H1 (cell line): Measurements from ENCODE around the gene GLDC. TPM values are rescaled to one million over a fixed set of nuclear protein-coding genes. Genes with fewer than 3 reads are reported as not detected.

Experiments
- CTCF ChIA-PET: fragments of 300-600 bp; sonication (Branson Sonifier 250); formaldehyde crosslinking; loops from one replicate; lab custom pipeline; 2021; ENCODE audit not compliant: partially characterized antibody; lab: Charles Lee
- POLR2A ChIA-PET: fragments of 300-600 bp; sonication (Branson Sonifier 250); formaldehyde crosslinking; loops from one replicate; lab custom pipeline; 2021; ENCODE audit warnings: inconsistent platforms; ENCODE audit not compliant: partially characterized antibody; lab: Charles Lee
- DNase-seq, 2 experiments: peaks; one replicate each; pipeline versions ENCODE4 v3.0.0 to v3.0.0-alpha.2; 2010 to 2022; ENCODE audit warnings: low spot score in 2 of 2, low read depth in 1 of 2, mixed read lengths in 1 of 2
- FAIRE-seq: peaks from 2 replicates; lab custom pipeline; 2011; peaks lifted over from hg19 to GRCh38; lab: Jason Lieb, UNC
- H2AFZ ChIP-seq: 2 replicates; pipeline ENCODE4 v1.8.1; 2012; ENCODE audit warnings: low read length, inconsistent platforms
- H2AK5ac ChIP-seq: 2 replicates; pipeline ENCODE4 v1.6.1; 2013; ENCODE audit warnings: low read depth, low read length
- H2BK120ac ChIP-seq: replicated peaks from 2 replicates; pipeline ENCODE3; 2013; ENCODE audit warnings: low read depth, low read length, inconsistent platforms
- H2BK12ac ChIP-seq: 2 replicates; pipeline ENCODE4 v1.6.1; 2013; ENCODE audit warnings: low read depth, low read length
- H2BK15ac ChIP-seq: 2 replicates; pipeline ENCODE4 v1.6.1; 2013; ENCODE audit warnings: low read length
- H2BK20ac ChIP-seq: 2 replicates; pipeline ENCODE4 v1.6.1; 2013; ENCODE audit warnings: low read length
- H2BK5ac ChIP-seq: 2 replicates; pipeline ENCODE4 v1.6.1; 2013; ENCODE audit warnings: low read depth, low read length
- H3K14ac ChIP-seq: 2 replicates; pipeline ENCODE4 v1.6.1; 2013; ENCODE audit warnings: inconsistent platforms; ENCODE audit not compliant: insufficient read length
- H3K18ac ChIP-seq: 2 replicates; pipeline ENCODE4 v1.6.1; 2013; ENCODE audit warnings: low read length; ENCODE audit errors: extremely low read depth
- H3K23ac ChIP-seq: 2 replicates; pipeline ENCODE4 v1.6.1; 2013; ENCODE audit warnings: inconsistent platforms; ENCODE audit not compliant: insufficient read length
- H3K23me2 ChIP-seq: 2 replicates; pipeline ENCODE4 v1.6.1; 2013; ENCODE audit warnings: low read depth, low read length
- H3K27ac ChIP-seq: 2 replicates; pipeline ENCODE4 v1.6.1; 2011; ENCODE audit warnings: low read depth, low read length, inconsistent platforms
- H3K27me3 ChIP-seq, 4 experiments: replicated peaks in 1 of 4; 1 replicate in 1 of 4; 2 replicates in 3 of 4; pipeline versions ENCODE4 v1.6.1 to v1.8.1; 2011 to 2013; ENCODE audit warnings: low read length in 3 of 4, mild to moderate bottlenecking in 3 of 4, inconsistent platforms in 2 of 4, mixed read lengths in 2 of 4, moderate library complexity in 1 of 4; ENCODE audit not compliant: control insufficient read depth in 3 of 4, insufficient read depth in 3 of 4; ENCODE audit errors: extremely low read depth in 1 of 4
- H3K36me3 ChIP-seq, 4 experiments: 2 replicates each; pipeline versions ENCODE4 v1.6.1 to v1.8.1; 2011 to 2013; ENCODE audit warnings: mild to moderate bottlenecking in 4 of 4, low read length in 3 of 4, moderate library complexity in 2 of 4, control low read depth in 1 of 4, inconsistent platforms in 1 of 4; ENCODE audit not compliant: insufficient read depth in 4 of 4, control insufficient read depth in 2 of 4
- H3K4ac ChIP-seq: replicated peaks from 2 replicates; pipeline ENCODE3; 2013; ENCODE audit warnings: low read length, low read depth, mixed read lengths, inconsistent platforms; ENCODE audit not compliant: insufficient read length
- H3K4me1 ChIP-seq, 4 experiments: replicated peaks in 1 of 4; 1 replicate in 1 of 4; 2 replicates in 3 of 4; pipeline versions ENCODE4 v1.6.1 to v1.8.1; 2011 to 2013; ENCODE audit warnings: low read length in 3 of 4, inconsistent platforms in 2 of 4, mixed read lengths in 1 of 4; ENCODE audit not compliant: insufficient read depth in 4 of 4, control insufficient read depth in 3 of 4
- H3K4me2 ChIP-seq, 2 experiments: 2 replicates each; pipeline versions ENCODE4 v1.6.1 to v1.8.1; 2011 to 2013; ENCODE audit warnings: low read depth in 2 of 2, low read length in 2 of 2, control low read depth in 1 of 2, inconsistent platforms in 1 of 2, mild to moderate bottlenecking in 1 of 2; ENCODE audit not compliant: insufficient read depth in 1 of 2
- H3K4me3 ChIP-seq, 4 experiments: fragments of 200-600, 300-600 bp in 1 of 4; sonication (generic), shearing (Covaris generic), sonication (Bioruptor Twin) in 1 of 4; 2 replicates each; pipeline versions ENCODE4 v1.5.1 to v1.8.1; 2011 to 2016; ENCODE audit warnings: low read length in 4 of 4, low read depth in 3 of 4, control low read depth in 2 of 4, inconsistent platforms in 2 of 4, mild to moderate bottlenecking in 2 of 4, mixed read lengths in 1 of 4, moderate library complexity in 1 of 4; ENCODE audit not compliant: insufficient read depth in 2 of 4; ENCODE audit errors: extremely low read depth in 1 of 4
- H3K56ac ChIP-seq: replicated peaks from 2 replicates; pipeline ENCODE3; 2013; ENCODE audit warnings: low read depth, mild to moderate bottlenecking, mixed read lengths, low read length, inconsistent platforms; ENCODE audit not compliant: insufficient read length
- H3K79me1 ChIP-seq: 2 replicates; pipeline ENCODE4 v1.6.1; 2013; ENCODE audit warnings: low read depth, low read length, control low read depth
- H3K79me2 ChIP-seq, 2 experiments: 2 replicates each; pipeline versions ENCODE4 v1.6.1 to v1.8.1; 2012 to 2013; ENCODE audit warnings: low read length in 2 of 2, mild to moderate bottlenecking in 2 of 2, inconsistent platforms in 1 of 2; ENCODE audit not compliant: insufficient read depth in 2 of 2, control insufficient read depth in 1 of 2
- H3K9ac ChIP-seq, 4 experiments: replicated peaks in 1 of 4; 1 replicate in 1 of 4; 2 replicates in 3 of 4; pipeline versions ENCODE4 v1.6.1 to v1.8.1; 2011 to 2013; ENCODE audit warnings: low read depth in 3 of 4, low read length in 3 of 4, control low read depth in 2 of 4, mild to moderate bottlenecking in 2 of 4, moderate library complexity in 2 of 4, inconsistent platforms in 1 of 4; ENCODE audit errors: extremely low read depth in 1 of 4
- H3K9me3 ChIP-seq, 2 experiments: 2 replicates each; pipeline versions ENCODE4 v1.6.1 to v1.8.1; 2012 to 2013; ENCODE audit warnings: mild to moderate bottlenecking in 2 of 2, moderate library complexity in 2 of 2, control low read depth in 1 of 2, inconsistent platforms in 1 of 2, low read depth in 1 of 2, low read length in 1 of 2, mixed read lengths in 1 of 2; ENCODE audit not compliant: insufficient read depth in 2 of 2
- H4K20me1 ChIP-seq, 2 experiments: replicated peaks in 1 of 2; 2 replicates each; pipeline versions ENCODE3 to v1.8.1; 2011 to 2013; ENCODE audit warnings: inconsistent platforms in 2 of 2, low read length in 2 of 2, mild to moderate bottlenecking in 1 of 2; ENCODE audit not compliant: insufficient read depth in 2 of 2, control insufficient read depth in 1 of 2
- H4K5ac ChIP-seq: 2 replicates; pipeline ENCODE4 v1.6.1; 2013; ENCODE audit warnings: low read length, low read depth, mixed read lengths, inconsistent platforms; ENCODE audit not compliant: insufficient read length
- H4K8ac ChIP-seq: 2 replicates; pipeline ENCODE4 v1.8.0; 2013; ENCODE audit warnings: mild to moderate bottlenecking, moderate library complexity, low read length, inconsistent platforms; ENCODE audit not compliant: insufficient read depth; ENCODE audit errors: extremely low read depth
- H4K91ac ChIP-seq: replicated peaks from 2 replicates; pipeline ENCODE3; 2013; ENCODE audit warnings: low read length, mixed read lengths, inconsistent platforms; ENCODE audit not compliant: insufficient read length
- BRCA1 ChIP-seq: IDR thresholded peaks from 2 replicates; pipeline ENCODE4 v1.6.1; 2012; ENCODE audit warnings: low read depth, low read length, improper control_type of control experiment
- CEBPB ChIP-seq: IDR thresholded peaks from 2 replicates; pipeline ENCODE4 v1.6.1; 2012; ENCODE audit warnings: low read depth, low read length
- CTBP2 ChIP-seq: IDR thresholded peaks from 2 replicates; pipeline ENCODE4 v1.7.0; 2011; ENCODE audit warnings: borderline replicate concordance, mild to moderate bottlenecking, moderate library complexity, mixed read lengths, low read length; ENCODE audit not compliant: insufficient read depth, insufficient read length
- FOSL1 ChIP-seq: IDR thresholded peaks from 2 replicates; pipeline ENCODE4 v1.6.1; 2011; ENCODE audit warnings: mild to moderate bottlenecking, low read depth, low read length, moderate library complexity; ENCODE audit not compliant: insufficient read depth
- HDAC6 ChIP-seq: IDR thresholded peaks from one replicate; pipeline ENCODE4 v1.7.1; 2012; ENCODE audit warnings: low read depth, mild to moderate bottlenecking, inconsistent platforms, low read length, moderate library complexity
- JUN ChIP-seq: IDR thresholded peaks from 2 replicates; pipeline ENCODE4 v1.6.1; 2011; ENCODE audit warnings: low read depth, mild to moderate bottlenecking, improper control_type of control experiment, low read length
- NRF1 ChIP-seq: IDR thresholded peaks from 2 replicates; pipeline ENCODE4 v1.6.1; 2011; ENCODE audit warnings: mild to moderate bottlenecking, low read depth, low read length, improper control_type of control experiment
- POLR2A ChIP-seq, 2 experiments: IDR thresholded peaks; 1 replicate in 1 of 2; 2 replicates in 1 of 2; pipeline ENCODE4 v1.6.1; 2011; ENCODE audit warnings: low read depth in 2 of 2, low read length in 2 of 2, mild to moderate bottlenecking in 2 of 2; ENCODE audit errors: control extremely low read depth in 1 of 2
- POU5F1 ChIP-seq: IDR thresholded peaks from 2 replicates; pipeline ENCODE4 v1.6.1; 2011; ENCODE audit warnings: low read depth, mild to moderate bottlenecking, low read length, moderate library complexity
- SIRT6 ChIP-seq: IDR thresholded peaks from one replicate; pipeline ENCODE4 v1.7.1; 2012; ENCODE audit warnings: low read length, inconsistent platforms
- TAF7 ChIP-seq: optimal IDR thresholded peaks from 2 replicates; pipeline ENCODE3; 2011; ENCODE audit warnings: low read depth, mild to moderate bottlenecking, inconsistent platforms, low read length, moderate library complexity, borderline replicate concordance
- TBP ChIP-seq: IDR thresholded peaks from 2 replicates; pipeline ENCODE4 v1.6.1; 2011; ENCODE audit warnings: low read depth, low read length, improper control_type of control experiment
- YY1 ChIP-seq: IDR thresholded peaks from 2 replicates; pipeline ENCODE4 v1.6.1; 2011; ENCODE audit warnings: low read depth, mild to moderate bottlenecking, low read length
- ZNF274 ChIP-seq: IDR thresholded peaks from 2 replicates; pipeline ENCODE4 v1.7.0; 2012; ENCODE audit warnings: low read length, borderline replicate concordance; ENCODE audit errors: extremely low read depth
- WGBS, 2 experiments: shearing (Covaris generic) in 1 of 2; methylation state at CpG; one replicate each; pipeline versions ENCODE4 v1.1.6 to v1.1.7; 2013 to 2015; ENCODE audit warnings: low lambda C conversion rate in 2 of 2, mixed read lengths in 2 of 2, inconsistent platforms in 1 of 2, low coverage in 1 of 2, missing lambda C conversion rate in 1 of 2; ENCODE audit not compliant: insufficient replicate concordance in 2 of 2, insufficient coverage in 1 of 2, insufficient read length in 1 of 2; ENCODE audit errors: extremely low coverage in 1 of 2, missing lambda C conversion rate in 1 of 2; 5-methylcytosine and 5-hydroxymethylcytosine counted together
- polyA plus RNA-seq, 7 experiments: library from polyadenylated mRNA; depleted of rRNA in 3 of 7; stranded (reverse) in 5 of 7; unstranded in 2 of 7; fragments of >200 nt in 5 of 7; fragments of 200-250 nt in 2 of 7; gene quantifications; 1 replicate in 5 of 7; 2 replicates in 1 of 7; 4 replicates in 1 of 7; pipeline versions ENCODE4 v1.2.1 to v1.2.3, GENCODE V29; 2011 to 2013; ENCODE audit warnings: missing spikeins in 2 of 7, mixed read lengths in 2 of 7
- total RNA-seq: library from RNA; stranded (reverse); fragmentation: NEBNext Ultra II Directional; extraction: Animal tissue kit (Norgen Biotek cat#: 25700); gene quantifications from 2 replicates; pipeline ENCODE4 v1.2.1, GENCODE V29; 2021
- TF ChIP-seq, protein P1 (sequence below): IDR thresholded peaks from 2 replicates; pipeline ENCODE4 v1.6.1; 2012; ENCODE audit warnings: inconsistent platforms

The GLDC gene
- total and polyA plus RNA-seq, 2 of the 8 experiments (the other 6 are each of a cell fraction or from before 2014, with no cell fraction given): 48.8 to 101 TPM

DNA sequence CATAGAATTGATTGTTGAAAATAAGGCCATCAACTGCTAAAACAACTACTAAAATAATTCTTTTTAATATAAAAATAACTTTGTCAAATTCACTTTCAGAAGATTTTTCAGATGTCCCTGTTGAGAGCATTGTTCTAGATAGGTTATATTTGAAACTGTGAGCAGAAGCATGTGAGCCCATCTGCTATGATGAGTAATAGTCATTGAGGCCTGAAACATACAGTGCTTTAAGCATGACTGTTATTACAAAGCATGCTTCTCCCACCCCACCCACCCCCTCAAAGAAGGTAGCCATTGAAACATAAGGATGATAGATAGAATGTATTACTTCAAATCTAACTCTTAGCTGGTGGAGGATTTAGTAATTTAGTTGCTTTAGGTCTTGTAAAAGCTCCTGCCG is 146.5 kb downstream of the GLDC start:
- H3K27me3 ChIP-seq: no peaks in the 10 kb centered on the region
- no peak overlapping the region for H2BK12ac ChIP-seq
- H2BK15ac ChIP-seq: no peak overlapping the region
- no peak overlapping the region for H2BK5ac ChIP-seq
- no peaks in the 10 kb centered on the region for H3K9me3 ChIP-seq
- H3K4me2 ChIP-seq: no peak overlapping the region
- H3K23ac ChIP-seq: no peak overlapping the region
- H2BK120ac ChIP-seq: no peak overlapping the region
- FAIRE-seq: no peak
- POLR2A ChIA-PET: no interaction called here
- no peak for TF ChIP-seq CEBPB
- TF ChIP-seq, protein P1, sequence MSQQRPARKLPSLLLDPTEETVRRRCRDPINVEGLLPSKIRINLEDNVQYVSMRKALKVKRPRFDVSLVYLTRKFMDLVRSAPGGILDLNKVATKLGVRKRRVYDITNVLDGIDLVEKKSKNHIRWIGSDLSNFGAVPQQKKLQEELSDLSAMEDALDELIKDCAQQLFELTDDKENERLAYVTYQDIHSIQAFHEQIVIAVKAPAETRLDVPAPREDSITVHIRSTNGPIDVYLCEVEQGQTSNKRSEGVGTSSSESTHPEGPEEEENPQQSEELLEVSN: no peak
- TF ChIP-seq ZNF274: no peak
- no peak for TF ChIP-seq YY1
- no peak for TF ChIP-seq POU5F1
- TF ChIP-seq CTBP2: no peak
- TF ChIP-seq TBP: no peak
- no peak for TF ChIP-seq HDAC6
- no peak for TF ChIP-seq JUN
- no peak for TF ChIP-seq SIRT6
- no peak for TF ChIP-seq BRCA1
- no peak for TF ChIP-seq POLR2A (IDR thresholded peaks at IDR 0.05; ENCODE audit: control extremely low read depth in 1 of 2, low read depth in 2 of 2, low read length in 2 of 2)
- no peak for TF ChIP-seq NRF1
- no peak for TF ChIP-seq FOSL1
- TF ChIP-seq TAF7: no peak
- TF ChIP-seq, all 59 proteins: peak for 0
- H3K14ac ChIP-seq: no peak overlapping the region
- peaks cover 2 to 61% (median 32%) of the 10 kb centered on the region in 4 experiments; a peak in 7 of 8 replicates for H3K36me3 ChIP-seq
- DNase-seq: no peak
- no peaks in the 10 kb centered on the region for H3K4me1 ChIP-seq
- H3K23me2 ChIP-seq: no peaks in the 10 kb centered on the region
- no peak overlapping the region for H4K5ac ChIP-seq
- CTCF ChIA-PET: interaction anchor here (0.6 to 0.9 kb wide), 3 partner anchors 11 to 302 kb away, joined by 3 to 4 read pairs (median 4); no protein-coding TSS in a partner anchor
- H3K56ac ChIP-seq: no peak overlapping the region
- WGBS, 2 experiments: 96% methylated on average over 1 of the region's 1 CpG; no CpG with 5 or more reads in 1 of the 2 experiments
- no peak overlapping the region for H3K18ac ChIP-seq
- no peak overlapping the region for H4K91ac ChIP-seq
- no peak overlapping the region for H2BK20ac ChIP-seq
- H3K79me2 ChIP-seq: no peaks in the 10 kb centered on the region
- H4K8ac ChIP-seq: no peak overlapping the region
- H3K9ac ChIP-seq: no peak overlapping the region
- no peak overlapping the region for H2AK5ac ChIP-seq
- H3K79me1 ChIP-seq: peaks cover 2% of the 10 kb centered on the region; the same call in 1 of the 2 replicates
- H2AFZ ChIP-seq: no peak overlapping the region
- peaks cover 0 to 2% of the 10 kb centered on the region in 2 experiments for H4K20me1 ChIP-seq
- no peak overlapping the region for H3K4me3 ChIP-seq
- no peak overlapping the region for H3K27ac ChIP-seq
- H3K4ac ChIP-seq: no peak overlapping the region
